K562 (cell line): ENCODE results near the gene KIAA0513. TPM values are rescaled to one million over a fixed set of nuclear protein-coding genes. Genes with fewer than 3 reads are reported as not detected.
"Not testable (repeated sequence)": the region's sequence is repeated elsewhere in the genome, so short reads cannot be mapped to it uniquely, and the experiment has no call there.

Experiments
- ATAC-seq: fragments of 200-7000 bp; cut with Tn5 transposase; 3 replicates; pipeline ENCODE4 v1.9.1; 2020; ENCODE audit warnings: moderate library complexity
- BruUV-seq: library from RNA; stranded (reverse); fragments of 400-500 nt; replicated peaks from 2 replicates; lab custom pipeline; 2021; lab: Mats Ljungman, UMichigan
- CTCF ChIA-PET: fragments of 300-600 bp; formaldehyde crosslinking; extraction: SDS; loops from one replicate; lab custom pipeline; 2021; ENCODE audit warnings: low intra/inter-chr PET ratio; lab: Yijun Ruan, JAX
- POLR2A ChIA-PET: fragments of 300-600, 350-650 bp; sonication (Branson Sonifier 250); formaldehyde crosslinking; extraction: SDS; loops from one replicate; lab custom pipeline; 2021; ENCODE audit warnings: antibody characterized with exemption, inconsistent platforms; lab: Yijun Ruan, JAX
- DNase-seq, 4 experiments: peaks; one replicate each; pipeline versions ENCODE4 v3.0.0 to v3.0.0-alpha.2; 2011 to 2018; ENCODE audit warnings: low spot score in 3 of 4, mixed read lengths in 3 of 4; ENCODE audit errors: extremely low read depth in 1 of 4
- FAIRE-seq: peaks from 2 replicates; lab custom pipeline; 2011; peaks lifted over from hg19 to GRCh38; lab: Jason Lieb, UNC
- H2AFZ ChIP-seq: 2 replicates; pipeline ENCODE4 v1.6.0; 2011; ENCODE audit warnings: low read depth, low read length, control low read depth, inconsistent platforms
- H3K27ac ChIP-seq: fragments of 200-600 bp; 3 replicates; pipeline ENCODE4 v1.8.0; 2011; ENCODE audit warnings: low read depth, mild to moderate bottlenecking, control low read depth, inconsistent platforms, low read length, moderate library complexity, mixed read lengths; ENCODE audit errors: extremely low read depth
- H3K27me3 ChIP-seq, 2 experiments: fragments of 300-600 bp in 1 of 2; 2 replicates in 1 of 2; 3 replicates in 1 of 2; pipeline versions ENCODE4 v1.6.0 to v1.8.0; 2011; ENCODE audit warnings: inconsistent platforms in 2 of 2, low read length in 2 of 2, mild to moderate bottlenecking in 1 of 2, mixed read lengths in 1 of 2, moderate library complexity in 1 of 2; ENCODE audit not compliant: control insufficient read depth in 2 of 2, insufficient read depth in 2 of 2
- H3K36me3 ChIP-seq: fragments of 300-600 bp; 3 replicates; pipeline ENCODE4 v1.8.0; 2011; ENCODE audit warnings: mild to moderate bottlenecking, low read length, inconsistent platforms; ENCODE audit not compliant: control insufficient read depth, insufficient read depth
- H3K4me1 ChIP-seq, 2 experiments: fragments of 200-600 bp in 1 of 2; replicated peaks in 1 of 2; 2 replicates in 1 of 2; 3 replicates in 1 of 2; pipeline versions ENCODE4 v1.5.1 to v1.8.0; 2011; ENCODE audit warnings: inconsistent platforms in 2 of 2, low read length in 2 of 2, mild to moderate bottlenecking in 1 of 2, mixed read lengths in 1 of 2, moderate library complexity in 1 of 2; ENCODE audit not compliant: control insufficient read depth in 2 of 2, insufficient read depth in 2 of 2
- H3K4me2 ChIP-seq: 2 replicates; pipeline ENCODE4 v1.6.1; 2011; ENCODE audit warnings: low read length, control low read depth, inconsistent platforms, mixed read lengths; ENCODE audit not compliant: insufficient read depth
- H3K4me3 ChIP-seq: fragments of 200-600 bp; sonication (generic), shearing (Covaris generic); 2 replicates; pipeline ENCODE4 v1.5.1; 2016; ENCODE audit warnings: control low read depth, inconsistent platforms
- H3K79me2 ChIP-seq: fragments of 200-600 bp; 3 replicates; pipeline ENCODE4 v1.8.0; 2011; ENCODE audit warnings: low read length, inconsistent platforms; ENCODE audit not compliant: control insufficient read depth, insufficient read depth
- H3K9ac ChIP-seq, 2 experiments: 2 replicates each; pipeline versions ENCODE4 v1.6.0 to v1.6.1; 2011; ENCODE audit warnings: low read depth in 2 of 2, low read length in 2 of 2, control low read depth in 1 of 2, inconsistent platforms in 1 of 2, mild to moderate bottlenecking in 1 of 2, mixed read lengths in 1 of 2; ENCODE audit not compliant: insufficient read depth in 1 of 2
- H3K9me1 ChIP-seq: one replicate; pipeline ENCODE4 v1.6.0; 2011; ENCODE audit warnings: inconsistent platforms, mild to moderate bottlenecking, low read length, moderate library complexity; ENCODE audit not compliant: control insufficient read depth, insufficient read depth
- H3K9me3 ChIP-seq: replicated peaks from 2 replicates; pipeline ENCODE4 v1.5.1; 2011; ENCODE audit warnings: low read depth, low read length, inconsistent platforms; ENCODE audit not compliant: control insufficient read depth, insufficient read depth
- H4K20me1 ChIP-seq: replicated peaks from 2 replicates; pipeline ENCODE4 v1.6.1; 2011; ENCODE audit warnings: low read length, inconsistent platforms, mixed read lengths; ENCODE audit not compliant: control insufficient read depth, insufficient read depth
- ZNF398 ChIP-seq: fragments of 250-450 bp; sonication (Bioruptor Pico); IDR thresholded peaks from 2 replicates; pipeline ENCODE4 v1.8.0; 2021; ENCODE audit warnings: moderate library complexity, mild to moderate bottlenecking, inconsistent platforms
- WGBS: fragments of 100-300 bp; shearing (Covaris generic); methylation state at CpG from one replicate; pipeline ENCODE4 v1.1.6; 2016; ENCODE audit warnings: low coverage, mixed read lengths; ENCODE audit not compliant: insufficient coverage; ENCODE audit errors: missing lambda C conversion rate; 5-methylcytosine and 5-hydroxymethylcytosine counted together
- in situ Hi-C: fragments of 300-500 bp; cut with MboI; formaldehyde crosslinking; loops from 4 replicates; pipeline ENCODE4 v1.15.0; 2018; ENCODE audit warnings: inconsistent platforms, mixed read lengths
- intact Hi-C: fragments of 100-400 bp; cut with micrococcal nuclease; formaldehyde crosslinking; loops from 2 replicates; pipeline ENCODE4 v1.14.2; 2022
- polyA plus RNA-seq, 8 experiments: library from polyadenylated mRNA; depleted of rRNA in 4 of 8; stranded (reverse) in 5 of 8; unstranded in 3 of 8; fragments of >200 nt; fragmentation: Nextera tagmentation in 2 of 8; fragmentation: Illumina TruSeq in 1 of 8; extraction: Ambion mirVana in 2 of 8; extraction: Trizol in 1 of 8; gene quantifications; 2 replicates each; pipeline versions ENCODE4 v1.2.1 to v1.2.3, GENCODE V29; 2011 to 2014; ENCODE audit warnings: inconsistent platforms in 1 of 8, missing spikeins in 1 of 8
- total RNA-seq, 7 experiments: library from RNA; depleted of rRNA in 6 of 7; stranded (reverse); fragments of >200 nt in 6 of 7; fragmentation: Illumina TruSeq in 2 of 7; extraction: Trizol in 2 of 7; gene quantifications; 2 replicates each; pipeline versions ENCODE4 v1.2.1 to v1.2.3, GENCODE V29; 2011 to 2021; ENCODE audit warnings: low replicate concordance in 1 of 7

Gene KIAA0513
- total and polyA plus RNA-seq, 9 of the 15 experiments (the other 6 are each of a cell fraction or from before 2014, with no cell fraction given): 0.18 to 13.7 (median 10.2) TPM

GRCh38 chr16:85120006-85120340 lies 92.4 kb downstream of the KIAA0513 start (continued):
- no peak for TF ChIP-seq ZNF398 (CRISPR knock-in tag)

DNA sequence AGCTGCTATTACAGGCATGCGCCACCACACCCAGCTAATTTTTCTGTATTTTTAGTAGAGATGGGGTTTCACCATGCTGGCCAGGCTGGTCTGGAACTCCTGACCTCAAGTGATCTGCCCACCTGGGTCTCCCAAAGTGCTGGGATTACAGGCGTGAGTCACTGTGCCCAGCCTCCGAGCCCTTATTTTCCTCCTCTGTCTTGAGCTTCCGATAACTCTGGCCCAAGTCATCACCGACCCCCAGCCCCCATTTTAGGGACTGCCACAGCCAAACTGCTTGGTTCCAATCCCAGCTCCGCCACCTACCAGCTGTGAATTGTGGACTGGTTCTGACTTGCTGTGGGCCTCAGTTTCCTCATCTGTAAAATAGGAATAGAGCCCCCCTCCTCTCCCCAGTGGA lies 95.8 kb downstream of the KIAA0513 start:
- intact Hi-C loops, DNase-seq, H3K9me3 ChIP-seq, H3K9ac ChIP-seq, H3K36me3 ChIP-seq, ATAC-seq, CTCF ChIA-PET, H3K27ac ChIP-seq, H3K79me2 ChIP-seq, FAIRE-seq, H3K9me1 ChIP-seq, H3K4me2 ChIP-seq, BruUV-seq, H3K4me3 ChIP-seq, H4K20me1 ChIP-seq: not testable (repeated sequence)
- in situ Hi-C loops: loop anchor here (25.0 kb wide), 1 partner anchor 889 kb away; no protein-coding TSS in a partner anchor
- POLR2A ChIA-PET: interaction anchor here (0.6 kb wide), 1 partner anchor 623 kb away, joined by 3 read pairs; no protein-coding TSS in a partner anchor
- Histone ChIP-seq H3K4me1 (peaks cover 9 to 22% of the 10 kb centered on the region in 2 experiments), H2AFZ (peak overlapping the region; percentile 25; the same call in 1 of the 2 replicates), H3K27me3 (peaks cover 6 to 18% of the 10 kb centered on the region in 2 experiments; a peak in 3 of 5 replicates)
- 57% methylated on average over 6 of the region's 6 CpGs for WGBS
